HEK293 (cell line): ENCODE measurements around the gene TEKTIP1.

Experiments used
- KLF17 ChIP-seq: fragments of 450-650 bp; formaldehyde crosslinking; IDR thresholded peaks from 2 replicates; pipeline ENCODE4 v1.5.1; 2016; ENCODE audit warnings: missing biosample characterization, missing genetic modification characterization
- PATZ1 ChIP-seq: fragments of 450-650 bp; formaldehyde crosslinking; IDR thresholded peaks from 2 replicates; pipeline ENCODE4 v1.5.1; 2016; ENCODE audit warnings: missing biosample characterization, missing genetic modification characterization
- SETDB1 ChIP-seq: IDR thresholded peaks from one replicate; pipeline ENCODE4 v1.6.1; 2017; ENCODE audit warnings: mild to moderate bottlenecking, low read length, moderate library complexity, mixed read lengths; ENCODE audit not compliant: insufficient read length
- SP3 ChIP-seq: fragments of 450-650 bp; formaldehyde crosslinking; IDR thresholded peaks from 2 replicates; pipeline ENCODE4 v1.5.1; 2016; ENCODE audit warnings: missing biosample characterization, missing genetic modification characterization
- SP7 ChIP-seq: fragments of 450-650 bp; formaldehyde crosslinking; IDR thresholded peaks from 2 replicates; pipeline ENCODE4 v1.5.1; 2016; ENCODE audit warnings: missing biosample characterization, missing genetic modification characterization
- ZBTB11 ChIP-seq: fragments of 450-650 bp; formaldehyde crosslinking; conservative IDR thresholded peaks from 2 replicates; pipeline ENCODE4 v1.5.1; 2016; ENCODE audit warnings: low read depth, missing biosample characterization, missing genetic modification characterization
- ZFHX2 ChIP-seq: fragments of 450-650 bp; formaldehyde crosslinking; conservative IDR thresholded peaks from 2 replicates; pipeline ENCODE4 v1.5.1; 2016; ENCODE audit warnings: missing biosample characterization, missing genetic modification characterization
- ZNF112 ChIP-seq: fragments of 450-650 bp; formaldehyde crosslinking; IDR thresholded peaks from 2 replicates; pipeline ENCODE4 v1.5.0; 2017; ENCODE audit warnings: missing biosample characterization, missing genetic modification characterization
- ZNF146 ChIP-seq: fragments of 450-650 bp; formaldehyde crosslinking; IDR thresholded peaks from 2 replicates; pipeline ENCODE4 v1.5.1; 2016; ENCODE audit warnings: missing biosample characterization, missing genetic modification characterization
- ZNF157 ChIP-seq: fragments of 450-650 bp; formaldehyde crosslinking; IDR thresholded peaks from 2 replicates; pipeline ENCODE4 v1.5.1; 2016; ENCODE audit warnings: missing biosample characterization, missing genetic modification characterization
- ZNF248 ChIP-seq: fragments of 450-650 bp; formaldehyde crosslinking; IDR thresholded peaks from 2 replicates; pipeline ENCODE4 v1.5.1; 2017; ENCODE audit warnings: missing biosample characterization, missing genetic modification characterization
- ZNF280D ChIP-seq: fragments of 450-650 bp; formaldehyde crosslinking; IDR thresholded peaks from 2 replicates; pipeline ENCODE4 v1.5.1; 2016; ENCODE audit warnings: missing biosample characterization, missing genetic modification characterization
- ZNF292 ChIP-seq: fragments of 450-650 bp; formaldehyde crosslinking; IDR thresholded peaks from 2 replicates; pipeline ENCODE4 v1.5.1; 2016; ENCODE audit warnings: low read depth, missing biosample characterization, missing genetic modification characterization, borderline replicate concordance
- ZNF311 ChIP-seq: fragments of 450-650 bp; formaldehyde crosslinking; IDR thresholded peaks from 2 replicates; pipeline ENCODE4 v1.5.1; 2017; ENCODE audit warnings: missing biosample characterization, missing genetic modification characterization, borderline replicate concordance
- ZNF324 ChIP-seq: fragments of 450-650 bp; formaldehyde crosslinking; IDR thresholded peaks from 2 replicates; pipeline ENCODE4 v1.5.1; 2016; ENCODE audit warnings: missing biosample characterization, missing genetic modification characterization
- ZNF341 ChIP-seq: fragments of 450-650 bp; formaldehyde crosslinking; IDR thresholded peaks from 2 replicates; pipeline ENCODE4; 2016; ENCODE audit warnings: low read depth, missing biosample characterization, missing genetic modification characterization
- ZNF423 ChIP-seq: fragments of 450-650 bp; formaldehyde crosslinking; IDR thresholded peaks from 2 replicates; pipeline ENCODE4 v1.5.1; 2016; ENCODE audit warnings: missing biosample characterization, missing genetic modification characterization
- ZNF501 ChIP-seq: fragments of 450-650 bp; formaldehyde crosslinking; IDR thresholded peaks from 2 replicates; pipeline ENCODE4 v1.5.1; 2016; ENCODE audit warnings: missing biosample characterization, missing genetic modification characterization
- ZNF514 ChIP-seq: fragments of 450-650 bp; formaldehyde crosslinking; IDR thresholded peaks from 2 replicates; pipeline ENCODE4 v1.5.1; 2016; ENCODE audit warnings: missing biosample characterization, missing genetic modification characterization
- ZNF76 ChIP-seq: fragments of 450-650 bp; formaldehyde crosslinking; IDR thresholded peaks from 2 replicates; pipeline ENCODE4; 2016; ENCODE audit warnings: low read depth, missing biosample characterization, missing genetic modification characterization, borderline replicate concordance
- ZNF792 ChIP-seq: fragments of 450-650 bp; formaldehyde crosslinking; IDR thresholded peaks from 2 replicates; pipeline ENCODE4 v1.5.1; 2016; ENCODE audit warnings: missing biosample characterization, missing genetic modification characterization
- ZSCAN16 ChIP-seq: fragments of 450-650 bp; formaldehyde crosslinking; IDR thresholded peaks from 2 replicates; pipeline ENCODE4 v1.5.1; 2016; ENCODE audit warnings: missing biosample characterization, missing genetic modification characterization
- TF ChIP-seq, protein P1 (sequence below): fragments of 450-650 bp; formaldehyde crosslinking; IDR thresholded peaks from 2 replicates; pipeline ENCODE4; 2016; ENCODE audit warnings: missing biosample characterization, missing genetic modification characterization
- TF ChIP-seq, protein P2 (sequence below): fragments of 450-650 bp; formaldehyde crosslinking; IDR thresholded peaks from 2 replicates; pipeline ENCODE4 v1.5.1; 2017; ENCODE audit warnings: missing biosample characterization, missing genetic modification characterization

TEKTIP1 gene

GRCh38 chr19:3505598-3506383 lies 33.2 kb upstream of the TEKTIP1 start, which contains the start of gene FZR1 (continued):
- peak; percentile 81 for TF ChIP-seq ZBTB11 (tag by site-specific recombination)
- no peak for TF ChIP-seq ZNF157 (tag by site-specific recombination)
- TF ChIP-seq ZNF146 (tag by site-specific recombination): no peak
- TF ChIP-seq KLF17 (tag by site-specific recombination): peak; percentile 83
- peak; percentile 89 for TF ChIP-seq SP3 (tag by site-specific recombination)
- TF ChIP-seq, protein P1, sequence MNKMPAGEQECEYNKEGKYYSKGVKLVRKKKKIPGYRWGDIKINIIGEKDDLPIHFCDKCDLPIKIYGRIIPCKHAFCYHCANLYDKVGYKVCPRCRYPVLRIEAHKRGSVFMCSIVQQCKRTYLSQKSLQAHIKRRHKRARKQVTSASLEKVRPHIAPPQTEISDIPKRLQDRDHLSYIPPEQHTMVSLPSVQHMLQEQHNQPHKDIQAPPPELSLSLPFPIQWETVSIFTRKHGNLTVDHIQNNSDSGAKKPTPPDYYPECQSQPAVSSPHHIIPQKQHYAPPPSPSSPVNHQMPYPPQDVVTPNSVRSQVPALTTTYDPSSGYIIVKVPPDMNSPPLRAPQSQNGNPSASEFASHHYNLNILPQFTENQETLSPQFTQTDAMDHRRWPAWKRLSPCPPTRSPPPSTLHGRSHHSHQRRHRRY (tag by site-specific recombination): no peak
- no peak for TF ChIP-seq ZNF292 (tag by site-specific recombination)
- TF ChIP-seq ZNF248 (tag by site-specific recombination): no peak
- peak; percentile 39 for TF ChIP-seq ZFHX2 (tag by site-specific recombination)
- TF ChIP-seq PATZ1: 0 out of 2 replicates have a peak, but pooled peaks have one; percentile 36
- TF ChIP-seq, protein P2, sequence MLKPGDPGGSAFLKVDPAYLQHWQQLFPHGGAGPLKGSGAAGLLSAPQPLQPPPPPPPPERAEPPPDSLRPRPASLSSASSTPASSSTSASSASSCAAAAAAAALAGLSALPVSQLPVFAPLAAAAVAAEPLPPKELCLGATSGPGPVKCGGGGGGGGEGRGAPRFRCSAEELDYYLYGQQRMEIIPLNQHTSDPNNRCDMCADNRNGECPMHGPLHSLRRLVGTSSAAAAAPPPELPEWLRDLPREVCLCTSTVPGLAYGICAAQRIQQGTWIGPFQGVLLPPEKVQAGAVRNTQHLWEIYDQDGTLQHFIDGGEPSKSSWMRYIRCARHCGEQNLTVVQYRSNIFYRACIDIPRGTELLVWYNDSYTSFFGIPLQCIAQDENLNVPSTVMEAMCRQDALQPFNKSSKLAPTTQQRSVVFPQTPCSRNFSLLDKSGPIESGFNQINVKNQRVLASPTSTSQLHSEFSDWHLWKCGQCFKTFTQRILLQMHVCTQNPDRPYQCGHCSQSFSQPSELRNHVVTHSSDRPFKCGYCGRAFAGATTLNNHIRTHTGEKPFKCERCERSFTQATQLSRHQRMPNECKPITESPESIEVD (tag by site-specific recombination): no peak
- no peak for TF ChIP-seq ZNF311 (tag by site-specific recombination)
- TF ChIP-seq ZNF792 (tag by site-specific recombination): no peak
- peak; percentile 95 for TF ChIP-seq ZNF76 (tag by site-specific recombination)
- TF ChIP-seq ZSCAN16 (tag by site-specific recombination): no peak
- peak; percentile 59; the same call in 1 of the 2 replicates for TF ChIP-seq SP7
- TF ChIP-seq ZNF280D: no peak
- 0 out of 2 replicates have a peak, but pooled peaks have one; percentile 54 for TF ChIP-seq ZNF501 (tag by site-specific recombination)
- TF ChIP-seq ZNF423 (tag by site-specific recombination): no peak
- TF ChIP-seq SETDB1: no peak
- TF ChIP-seq ZNF514: no peak
- no peak for TF ChIP-seq ZNF341 (tag by site-specific recombination)
- TF ChIP-seq ZNF324 (tag by site-specific recombination): 0 out of 2 replicates have a peak, but pooled peaks have one; percentile 52
- TF ChIP-seq ZNF112 (tag by site-specific recombination): no peak
